Endothelial cell of umbilical vein (primary cell): ENCODE results near the gene SERPINB5. TPM values are rescaled to one million over a fixed set of nuclear protein-coding genes. Genes with fewer than 3 reads are reported as not detected.

Experiments
- BruUV-seq: library from RNA; stranded (reverse); fragments of 400-500 nt; replicated peaks from 2 replicates; lab custom pipeline; 2021; lab: Mats Ljungman, UMichigan
- CTCF ChIA-PET: fragments of 300-600, 350-600 bp; sonication (Branson Sonifier 250); formaldehyde crosslinking; loops from one replicate; lab custom pipeline; 2021; ENCODE audit warnings: antibody characterized with exemption, inconsistent platforms; lab: Charles Lee
- POLR2A ChIA-PET: fragments of 300-600, 350-600 bp; sonication (Branson Sonifier 250); formaldehyde crosslinking; loops from one replicate; lab custom pipeline; 2021; ENCODE audit warnings: antibody characterized with exemption, inconsistent platforms; lab: Charles Lee
- DNase-seq: peaks from one replicate; pipeline ENCODE4 v3.0.0-alpha.2; 2011; ENCODE audit warnings: low read depth, low spot score
- FAIRE-seq: peaks from 2 replicates; lab custom pipeline; 2011; peaks lifted over from hg19 to GRCh38; lab: Jason Lieb, UNC
- H2AFZ ChIP-seq: 2 replicates; pipeline ENCODE4 v1.6.0; 2012; ENCODE audit warnings: low read depth, low read length, control low read depth, inconsistent platforms
- H3K27ac ChIP-seq: 2 replicates; pipeline ENCODE4 v1.5.1; 2011; ENCODE audit warnings: low read depth, mild to moderate bottlenecking, control low read depth, low read length, moderate library complexity; ENCODE audit not compliant: insufficient read depth
- H3K27me3 ChIP-seq, 2 experiments: 2 replicates each; pipeline versions ENCODE4 v1.6.0 to v1.6.1; 2011; ENCODE audit warnings: low read length in 2 of 2, mixed read lengths in 1 of 2; ENCODE audit not compliant: control insufficient read depth in 2 of 2, insufficient read depth in 2 of 2
- H3K36me3 ChIP-seq, 2 experiments: 2 replicates in 1 of 2; 3 replicates in 1 of 2; pipeline ENCODE4 v1.5.1; 2011; ENCODE audit warnings: low read length in 2 of 2, mild to moderate bottlenecking in 1 of 2, moderate library complexity in 1 of 2; ENCODE audit not compliant: control insufficient read depth in 2 of 2, insufficient read depth in 2 of 2; ENCODE audit errors: extremely low read depth in 1 of 2
- H3K4me1 ChIP-seq: 3 replicates; pipeline ENCODE4 v1.5.1; 2011; ENCODE audit warnings: mild to moderate bottlenecking, low read length; ENCODE audit not compliant: control insufficient read depth, insufficient read depth; ENCODE audit errors: extremely low read depth
- H3K4me2 ChIP-seq: 2 replicates; pipeline ENCODE4 v1.6.1; 2011; ENCODE audit warnings: low read length, control low read depth, mixed read lengths; ENCODE audit not compliant: insufficient read depth
- H3K4me3 ChIP-seq, 3 experiments: fragments of 200-600 bp in 1 of 3; sonication (generic), shearing (Covaris generic) in 1 of 3; replicated peaks in 1 of 3; 2 replicates each; pipeline ENCODE4 v1.5.1; 2011 to 2016; ENCODE audit warnings: control low read depth in 3 of 3, low read length in 3 of 3, mild to moderate bottlenecking in 2 of 3, inconsistent platforms in 1 of 3, low read depth in 1 of 3, moderate library complexity in 1 of 3; ENCODE audit not compliant: insufficient read depth in 1 of 3
- H3K79me2 ChIP-seq: 2 replicates; pipeline ENCODE4 v1.6.0; 2012; ENCODE audit warnings: low read length, inconsistent platforms; ENCODE audit not compliant: control insufficient read depth, insufficient read depth
- H3K9ac ChIP-seq: replicated peaks from 2 replicates; pipeline ENCODE3; 2011; ENCODE audit warnings: low read length, control low read depth; ENCODE audit not compliant: insufficient read depth; ENCODE audit errors: extremely low read depth
- H3K9me1 ChIP-seq: replicated peaks from 3 replicates; pipeline ENCODE4 v1.6.0; 2011; ENCODE audit warnings: mild to moderate bottlenecking, low read length; ENCODE audit not compliant: control insufficient read depth, insufficient read depth; ENCODE audit errors: extremely low read depth
- H3K9me3 ChIP-seq: replicated peaks from 2 replicates; pipeline ENCODE4 v1.5.1; 2012; ENCODE audit warnings: low read length, inconsistent platforms; ENCODE audit not compliant: control insufficient read depth, insufficient read depth
- H4K20me1 ChIP-seq: replicated peaks from 2 replicates; pipeline ENCODE3; 2011; ENCODE audit warnings: mild to moderate bottlenecking, low read length; ENCODE audit not compliant: control insufficient read depth, insufficient read depth; ENCODE audit errors: extremely low read depth
- CTCF ChIP-seq, 2 donors: IDR thresholded peaks; 1 replicate in 1 of 2; 2 replicates in 1 of 2; pipeline ENCODE4 v1.5.1; 2011; ENCODE audit warnings: low read length in 2 of 2, mild to moderate bottlenecking in 2 of 2, moderate library complexity in 2 of 2, control low read depth in 1 of 2, inconsistent platforms in 1 of 2, low read depth in 1 of 2; ENCODE audit not compliant: insufficient read depth in 1 of 2; ENCODE audit errors: extremely low read depth in 1 of 2
- EZH2 ChIP-seq: IDR thresholded peaks from 2 replicates; pipeline ENCODE4 v1.6.1; 2012; ENCODE audit warnings: borderline replicate concordance, low read depth, mild to moderate bottlenecking, moderate library complexity, low read length, inconsistent platforms; ENCODE audit not compliant: severe bottlenecking
- GATA2 ChIP-seq: IDR thresholded peaks from 2 replicates; pipeline ENCODE4 v1.7.0; 2011; ENCODE audit warnings: low read depth, mild to moderate bottlenecking, moderate library complexity, mixed read lengths, low read length; ENCODE audit not compliant: insufficient read length, insufficient read depth
- JUN ChIP-seq: IDR thresholded peaks from 2 replicates; pipeline ENCODE4 v1.6.1; 2011; ENCODE audit warnings: borderline replicate concordance, low read depth; ENCODE audit not compliant: insufficient read length, insufficient read depth
- dilution Hi-C: fragments of 300-500 bp; cut with MboI; formaldehyde crosslinking; loops from one replicate; pipeline ENCODE4 v1.15.0; 2019; ENCODE audit warnings: low sequenced_read_pairs; ENCODE audit not compliant: extremely low pct_ligation_motif_present
- intact Hi-C: fragments of 100-400 bp; cut with micrococcal nuclease; formaldehyde crosslinking; loops from one replicate; pipeline ENCODE4 v1.10.0; 2022
- polyA plus RNA-seq, 4 experiments: library from polyadenylated mRNA; depleted of rRNA in 3 of 4; stranded (reverse) in 3 of 4; unstranded in 1 of 4; fragments of >200 nt; gene quantifications; 2 replicates each; pipeline versions ENCODE4 v1.2.1 to v1.2.3, GENCODE V29; 2011 to 2012; ENCODE audit warnings: missing spikeins in 1 of 4
- total RNA-seq: library from RNA; stranded (reverse); gene quantifications from 2 replicates; pipeline ENCODE4 v1.2.3, GENCODE V29; 2021

Gene SERPINB5
- total and polyA plus RNA-seq, 2 donors (not counting 3 experiments of a cell fraction or from before 2014, with no cell fraction given): not detected

GRCh38 chr18:63545000-63545399 is 68.2 kb downstream of the SERPINB5 start:
- Histone ChIP-seq H3K9ac (no peak overlapping the region), H3K27ac (no peak overlapping the region), H3K36me3 (no peaks in the 10 kb centered on the region), H3K27me3 (no peaks in the 10 kb centered on the region), H3K79me2 (no peaks in the 10 kb centered on the region), H3K4me2 (no peak overlapping the region), H3K4me3 (no peak overlapping the region), H3K4me1 (no peaks in the 10 kb centered on the region), H4K20me1 (no peaks in the 10 kb centered on the region), H3K9me1 (no peaks in the 10 kb centered on the region), H3K9me3 (no peaks in the 10 kb centered on the region), H2AFZ (no peak overlapping the region)
- TF ChIP-seq CTCF (IDR thresholded peaks at IDR 0.05; ENCODE audit: extremely low read depth in 1 of 2, insufficient read depth in 1 of 2, low read depth in 1 of 2, low read length in 2 of 2) (no peak), GATA2 (no peak)
- ChIA-PET CTCF (interaction anchor here (0.6 kb wide), 1 partner anchor 46 kb away, joined by 3 read pairs; no protein-coding TSS in a partner anchor), POLR2A (no interaction called here)
- DNase-seq (no peak), FAIRE-seq (no peak)
- BruUV-seq: no TSS peak
- dilution Hi-C loops: no loop called here
- intact Hi-C loops: no loop called here

GRCh38 chr18:63550068-63550467 is 73.3 kb downstream of the SERPINB5 start:
- Histone ChIP-seq H3K27ac (no peak overlapping the region), H3K4me2 (no peak overlapping the region), H2AFZ (no peak overlapping the region), H4K20me1 (no peaks in the 10 kb centered on the region), H3K9me1 (no peaks in the 10 kb centered on the region), H3K9ac (no peak overlapping the region), H3K4me3 (no peak overlapping the region), H3K27me3 (no peaks in the 10 kb centered on the region), H3K79me2 (no peaks in the 10 kb centered on the region), H3K4me1 (no peaks in the 10 kb centered on the region), H3K36me3 (no peaks in the 10 kb centered on the region), H3K9me3 (no peaks in the 10 kb centered on the region)
- FAIRE-seq (no peak), DNase-seq (no peak)
- intact Hi-C loops (no loop called here), dilution Hi-C loops (no loop called here)
- CTCF ChIA-PET: interaction anchor here (0.6 to 1.5 kb wide), 4 partner anchors 25 to 39 kb away, joined by 3 to 5 read pairs (median 4); no protein-coding TSS in a partner anchor
- BruUV-seq: no TSS peak
- no peak for TF ChIP-seq JUN
- TF ChIP-seq EZH2: no peak
- no peak for TF ChIP-seq CTCF (IDR thresholded peaks at IDR 0.05; ENCODE audit: extremely low read depth in 1 of 2, insufficient read depth in 1 of 2, low read depth in 1 of 2, low read length in 2 of 2)
- POLR2A ChIA-PET: no interaction called here
